HG02678 (cell line): ENCODE measurements around the gene RAB21.
"Not testable (repeated sequence)": the region's sequence is repeated elsewhere in the genome, so short reads cannot be mapped to it uniquely, and the experiment has no call there.

Experiments used
- ATAC-seq: cut with Tn5 transposase; IDR thresholded peaks from one replicate; pipeline ENCODE4 v1.9.1; 2021; ENCODE audit warnings: mild to moderate bottlenecking, moderate library complexity; ENCODE audit not compliant: unreplicated experiment

RAB21 gene

GRCh38 chr12:71795901-71796300, 41.2 kb downstream of the RAB21 start:
- no peak for ATAC-seq

GRCh38 chr12:71797531-71797930, 42.9 kb downstream of the RAB21 start:
- ATAC-seq = no peak

- no peak for ATAC-seq
These were observed 44.4 kb downstream of the RAB21 start for GRCh38 chr12:71799106-71799505.

- no peak for ATAC-seq
These were observed 45.5 kb downstream of the RAB21 start for GRCh38 chr12:71800177-71800576.

- ATAC-seq = no peak
These were observed 49.8 kb downstream of the RAB21 start for GRCh38 chr12:71804505-71804904.

- ATAC-seq = no peak
These were observed 56.3 kb downstream of the RAB21 start for GRCh38 chr12:71810921-71811320.

- not testable (repeated sequence) for ATAC-seq
These were observed 60.6 kb downstream of the RAB21 start for GRCh38 chr12:71815242-71815641.

GRCh38 chr12:71822088-71822487, 67.4 kb downstream of the RAB21 start:
- ATAC-seq = not testable (repeated sequence)

GRCh38 chr12:71828813-71829212, 74.2 kb downstream of the RAB21 start:
- no peak for ATAC-seq

- ATAC-seq = no peak
These were observed 82.7 kb downstream of the RAB21 start for GRCh38 chr12:71837356-71837755.

- no peak for ATAC-seq
These were observed 83.6 kb downstream of the RAB21 start for GRCh38 chr12:71838231-71838630.

- ATAC-seq = no peak
These were observed 84.0 kb downstream of the RAB21 start for GRCh38 chr12:71838676-71839075.

GRCh38 chr12:71840231-71840847, 85.7 kb downstream of the RAB21 start:
- peak; percentile 11 for ATAC-seq

- no peak for ATAC-seq
These were observed 91.8 kb downstream of the RAB21 start for GRCh38 chr12:71846322-71846940.

- no peak for ATAC-seq
These were observed 93.5 kb downstream of the RAB21 start for GRCh38 chr12:71848212-71848611.

GRCh38 chr12:71849109-71849851, 94.6 kb downstream of the RAB21 start:
- no peak for ATAC-seq
